GM23248 (cell line): ENCODE data around the gene PTRH1. TPM values are rescaled to one million over a fixed set of nuclear protein-coding genes. Genes with fewer than 3 reads are reported as not detected.

Source experiments
- DNase-seq: peaks from one replicate; pipeline ENCODE4 v3.0.0-alpha.2; 2015
- H2AFZ ChIP-seq: fragments of 200-600 bp; sonication (generic); 2 replicates; pipeline ENCODE4 v1.6.1; 2016; ENCODE audit warnings: antibody characterized with exemption
- H3F3A ChIP-seq: fragments of 200-600 bp; sonication (generic); 2 replicates; pipeline ENCODE4 v1.6.1; 2016; ENCODE audit warnings: mild to moderate bottlenecking, antibody characterized with exemption, mixed run types; ENCODE audit not compliant: insufficient read depth
- H3K27ac ChIP-seq: fragments of 200-600 bp; sonication (generic); 2 replicates; pipeline ENCODE4 v1.5.1; 2016; ENCODE audit warnings: mild to moderate bottlenecking
- H3K27me3 ChIP-seq: fragments of 200-600 bp; sonication (generic); replicated peaks from 2 replicates; pipeline ENCODE4 v1.6.1; 2016; ENCODE audit warnings: mild to moderate bottlenecking; ENCODE audit not compliant: insufficient read depth
- H3K36me3 ChIP-seq: fragments of 200-600 bp; sonication (generic); 2 replicates; pipeline ENCODE4 v1.6.1; 2016; ENCODE audit warnings: low read depth, mild to moderate bottlenecking
- H3K4me1 ChIP-seq: fragments of 200-600 bp; sonication (generic); 2 replicates; pipeline ENCODE4 v1.6.1; 2016; ENCODE audit warnings: mild to moderate bottlenecking; ENCODE audit not compliant: insufficient read depth
- H3K4me2 ChIP-seq: fragments of 200-600 bp; sonication (generic); one replicate; pipeline ENCODE4 v1.6.1; 2016; ENCODE audit warnings: mild to moderate bottlenecking; ENCODE audit not compliant: unreplicated experiment
- H3K4me3 ChIP-seq: fragments of 200-600 bp; sonication (generic); 2 replicates; pipeline ENCODE4 v1.5.1; 2016; ENCODE audit warnings: mild to moderate bottlenecking
- H3K79me2 ChIP-seq: fragments of 200-600 bp; sonication (generic); 2 replicates; pipeline ENCODE4 v1.6.1; 2016; ENCODE audit warnings: mild to moderate bottlenecking; ENCODE audit not compliant: insufficient read depth
- H3K9ac ChIP-seq: fragments of 200-600 bp; sonication (generic); 2 replicates; pipeline ENCODE4 v1.6.1; 2016; ENCODE audit warnings: mild to moderate bottlenecking
- H3K9me2 ChIP-seq: fragments of 200-600 bp; sonication (generic); 2 replicates; pipeline ENCODE4 v1.6.1; 2016; ENCODE audit warnings: mixed run types, mild to moderate bottlenecking, moderate library complexity; ENCODE audit not compliant: insufficient read depth
- H3K9me3 ChIP-seq: fragments of 200-600 bp; sonication (generic); one replicate; pipeline ENCODE4 v1.6.1; 2017; ENCODE audit warnings: low read depth
- H4K20me1 ChIP-seq: fragments of 200-600 bp; sonication (generic); 2 replicates; pipeline ENCODE4 v1.6.0; 2016; ENCODE audit not compliant: insufficient read depth
- EZH2 ChIP-seq: fragments of 200-600 bp; sonication (generic); IDR thresholded peaks from 2 replicates; pipeline ENCODE4 v1.6.1; 2018; ENCODE audit warnings: antibody characterized with exemption, mild to moderate bottlenecking; ENCODE audit not compliant: insufficient read depth, poor library complexity, severe bottlenecking
- EZH2phosphoT487 ChIP-seq: fragments of 200-600 bp; sonication (generic); IDR thresholded peaks from 2 replicates; pipeline ENCODE4 v1.6.1; 2018; ENCODE audit warnings: antibody characterized with exemption, moderate library complexity, mild to moderate bottlenecking, low read depth; ENCODE audit not compliant: insufficient read depth
- whole genome bisulfite sequencing, 2 experiments: methylation state at CpG; one replicate each; pipeline ENCODE4 v1.1.6; 2015 to 2017; ENCODE audit warnings: low lambda C conversion rate in 2 of 2, low coverage in 1 of 2; ENCODE audit errors: missing lambda C conversion rate in 2 of 2; 5-methylcytosine and 5-hydroxymethylcytosine counted together
- in situ Hi-C: fragments of 300-500 bp; cut with MboI; formaldehyde crosslinking; loops from 2 replicates; pipeline ENCODE4 v1.15.0; 2020
- polyA plus RNA-seq: library from polyadenylated mRNA; unstranded; fragments of >200 nt; fragmentation: Nextera tagmentation; extraction: Ambion mirVana; gene quantifications from 2 replicates; pipeline ENCODE4 v1.2.1, GENCODE V29; 2016
- total RNA-seq: library from RNA; depleted of rRNA; stranded (reverse); fragments of >200 nt; shearing (Covaris generic); gene quantifications from 2 replicates; pipeline ENCODE4 v1.2.3, GENCODE V29; 2014

PTRH1 gene
- total and polyA plus RNA-seq, 2 experiments from 2014 or later, result 33.1 to 34.3 TPM

- Histone ChIP-seq H2AFZ (no peak overlapping the region), H3K27ac (no peak overlapping the region), H3K9ac (no peak overlapping the region), H3K4me3 (no peak overlapping the region), H3K79me2 (no peaks in the 10 kb centered on the region), H3K4me2 (no peak overlapping the region), H4K20me1 (no peaks in the 10 kb centered on the region), H3K9me2 (no peaks in the 10 kb centered on the region), H3K9me3 (no peaks in the 10 kb centered on the region), H3K27me3 (no peaks in the 10 kb centered on the region), H3K36me3 (0 out of 2 replicates have a peak, but pooled peaks cover 4% of the 10 kb centered on the region), H3F3A (peaks cover 16% of the 10 kb centered on the region; the same call in 1 of the 2 replicates), H3K4me1 (peaks cover 14% of the 10 kb centered on the region)
- TF ChIP-seq EZH2 (no peak), EZH2phosphoT487 (no peak)
- no peak for DNase-seq
- WGBS, 2 experiments, result 86 to 89% methylated on average over 20 of the region's 20 CpGs
- in situ Hi-C loops, result no loop called here
Observed at GRCh38 chr9:127692071-127692470, 23.4 kb downstream of the PTRH1 start.

DNA sequence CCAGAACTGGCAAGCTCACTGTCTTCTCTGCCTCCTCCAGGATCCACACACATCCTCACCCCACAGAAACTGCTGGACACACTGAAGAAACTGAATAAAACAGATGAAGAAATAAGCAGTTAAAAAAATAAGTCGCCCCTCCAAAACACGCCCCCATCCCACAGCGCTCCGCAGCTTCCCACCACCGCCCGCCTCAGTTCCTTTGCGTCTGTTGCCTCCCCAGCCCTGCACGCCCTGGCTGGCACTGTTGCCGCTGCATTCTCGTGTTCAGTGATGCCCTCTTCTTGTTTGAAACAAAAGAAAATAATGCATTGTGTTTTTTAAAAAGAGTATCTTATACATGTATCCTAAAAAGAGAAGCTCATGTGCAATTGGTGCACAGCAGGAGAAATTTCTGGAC is 24.7 kb downstream of the PTRH1 start:
- no peak for TF ChIP-seq EZH2
- DNase-seq, result no peak
- Histone ChIP-seq H3K79me2 (no peaks in the 10 kb centered on the region), H3K36me3 (0 out of 2 replicates have a peak, but pooled peaks cover 4% of the 10 kb centered on the region), H3K9me2 (no peaks in the 10 kb centered on the region), H3K27ac (no peak overlapping the region), H3K9me3 (no peaks in the 10 kb centered on the region), H3K9ac (no peak overlapping the region), H4K20me1 (no peaks in the 10 kb centered on the region), H2AFZ (no peak overlapping the region), H3F3A (peaks cover 8% of the 10 kb centered on the region; the same call in 1 of the 2 replicates), H3K4me3 (no peak overlapping the region), H3K4me1 (peaks cover 10% of the 10 kb centered on the region), H3K27me3 (no peaks in the 10 kb centered on the region), H3K4me2 (no peak overlapping the region)
- 92 to 93% methylated on average over 10 of the region's 10 CpGs for WGBS, 2 experiments
- in situ Hi-C loops, result no loop called here

GRCh38 chr9:127689329-127690000 is 26.0 kb downstream of the PTRH1 start:
- 87 to 91% methylated on average over 13 of the region's 13 CpGs for WGBS, 2 experiments
- no peak overlapping the region for H3K27ac ChIP-seq
- no peak overlapping the region for H3K9ac ChIP-seq
- in situ Hi-C loops, result no loop called here
- H4K20me1 ChIP-seq, result no peaks in the 10 kb centered on the region
- H3K9me2 ChIP-seq, result no peaks in the 10 kb centered on the region
- H3K9me3 ChIP-seq, result no peaks in the 10 kb centered on the region
- H3K4me1 ChIP-seq, result peaks cover 4% of the 10 kb centered on the region
- H3K4me2 ChIP-seq, result no peak overlapping the region
- no peak overlapping the region for H2AFZ ChIP-seq
- H3K36me3 ChIP-seq, result 0 out of 2 replicates have a peak, but pooled peaks cover 4% of the 10 kb centered on the region
- no peaks in the 10 kb centered on the region for H3K27me3 ChIP-seq
- no peak for DNase-seq
- H3F3A ChIP-seq, result peaks cover 3% of the 10 kb centered on the region; the same call in 1 of the 2 replicates
- TF ChIP-seq EZH2phosphoT487 (no peak), EZH2 (no peak)
- H3K4me3 ChIP-seq, result no peak overlapping the region
- no peaks in the 10 kb centered on the region for H3K79me2 ChIP-seq

- Histone ChIP-seq H2AFZ (no peak overlapping the region), H3K79me2 (no peaks in the 10 kb centered on the region), H3K4me3 (no peak overlapping the region), H3K9me3 (no peaks in the 10 kb centered on the region), H3K36me3 (0 out of 2 replicates have a peak, but pooled peaks cover 4% of the 10 kb centered on the region), H3K9ac (no peak overlapping the region), H3K27me3 (no peaks in the 10 kb centered on the region), H4K20me1 (no peaks in the 10 kb centered on the region), H3K4me1 (peaks cover 11% of the 10 kb centered on the region), H3K27ac (no peak overlapping the region), H3F3A (peaks cover 15% of the 10 kb centered on the region; the same call in 1 of the 2 replicates), H3K4me2 (no peak overlapping the region), H3K9me2 (no peaks in the 10 kb centered on the region)
- TF ChIP-seq EZH2 (no peak), EZH2phosphoT487 (no peak)
- in situ Hi-C loops, result no loop called here
- WGBS, 2 experiments, result 70 to 83% methylated on average over 6 of the region's 6 CpGs
- DNase-seq, result no peak
Observed at GRCh38 chr9:127686461-127687393, 28.7 kb downstream of the PTRH1 start.
